ENCODE data around the gene ASTL.

ASTL gene

DNA sequence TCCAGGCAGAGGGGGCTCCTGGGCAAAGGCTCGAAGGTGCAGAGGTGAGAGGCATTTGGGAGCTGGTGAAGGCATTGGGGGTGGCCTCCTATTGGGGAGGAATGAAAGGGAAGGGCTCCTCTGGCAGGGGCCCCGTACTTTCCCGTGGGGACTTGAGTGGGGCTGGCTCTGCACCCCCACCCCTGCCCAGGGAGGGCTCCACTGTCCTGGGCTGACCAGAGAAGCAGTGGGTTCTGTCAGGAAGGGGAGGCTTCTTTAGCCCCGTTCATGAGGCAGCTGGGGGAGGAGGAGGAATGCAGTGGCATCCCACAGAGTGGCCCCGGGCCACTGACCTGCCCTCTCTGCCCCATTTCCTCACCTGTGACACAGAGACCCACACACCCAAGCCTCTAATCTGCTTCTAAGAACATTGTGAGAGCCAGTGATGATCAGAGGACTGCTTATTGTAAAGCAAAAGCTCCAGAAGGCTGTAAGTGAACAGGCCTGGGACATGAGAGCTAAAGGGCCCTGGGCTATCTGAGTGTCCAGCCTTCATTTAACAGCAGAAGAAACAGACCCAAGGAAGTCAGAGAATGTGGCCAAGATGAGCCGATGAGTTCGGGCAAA is 65.0 kb downstream of the ASTL start (continued):
- TF ChIP-seq ZNF565 (CRISPR knock-in tag; conservative IDR thresholded peaks at IDR 0.05; ENCODE audit: low read depth) (no peak), ZNF70 (CRISPR knock-in tag; IDR thresholded peaks at IDR 0.05) (no peak), ARNTL (CRISPR knock-in tag; IDR thresholded peaks at IDR 0.05; ENCODE audit: borderline replicate concordance, low read depth) (no peak)
- TF ChIP-seq, protein P1, sequence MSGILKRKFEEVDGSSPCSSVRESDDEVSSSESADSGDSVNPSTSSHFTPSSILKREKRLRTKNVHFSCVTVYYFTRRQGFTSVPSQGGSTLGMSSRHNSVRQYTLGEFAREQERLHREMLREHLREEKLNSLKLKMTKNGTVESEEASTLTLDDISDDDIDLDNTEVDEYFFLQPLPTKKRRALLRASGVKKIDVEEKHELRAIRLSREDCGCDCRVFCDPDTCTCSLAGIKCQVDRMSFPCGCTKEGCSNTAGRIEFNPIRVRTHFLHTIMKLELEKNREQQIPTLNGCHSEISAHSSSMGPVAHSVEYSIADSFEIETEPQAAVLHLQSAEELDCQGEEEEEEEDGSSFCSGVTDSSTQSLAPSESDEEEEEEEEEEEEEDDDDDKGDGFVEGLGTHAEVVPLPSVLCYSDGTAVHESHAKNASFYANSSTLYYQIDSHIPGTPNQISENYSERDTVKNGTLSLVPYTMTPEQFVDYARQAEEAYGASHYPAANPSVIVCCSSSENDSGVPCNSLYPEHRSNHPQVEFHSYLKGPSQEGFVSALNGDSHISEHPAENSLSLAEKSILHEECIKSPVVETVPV (CRISPR knock-in tag; IDR thresholded peaks at IDR 0.05): no peak
